GM21723 (cell line): Measurements from ENCODE around the gene GNA15.
"Not testable (repeated sequence)": the region's sequence is repeated elsewhere in the genome, so short reads cannot be mapped to it uniquely, and the experiment has no call there.

Source experiments
- ATAC-seq: cut with Tn5 transposase; IDR thresholded peaks from one replicate; pipeline ENCODE4 v1.9.1; 2021; ENCODE audit warnings: mild to moderate bottlenecking, moderate library complexity; ENCODE audit not compliant: unreplicated experiment

Gene GNA15

GRCh38 chr19:3167533-3168272 lies 31.9 kb downstream of the GNA15 start:
- no peak for ATAC-seq

- no peak for ATAC-seq
Observed at GRCh38 chr19:3171894-3172672, 36.2 kb downstream of the GNA15 start.

- not testable (repeated sequence) for ATAC-seq
Observed at GRCh38 chr19:3172673-3173000, 36.8 kb downstream of the GNA15 start.

GRCh38 chr19:3175781-3176714 lies 40.2 kb downstream of the GNA15 start:
- ATAC-seq, result no peak

- ATAC-seq, result no peak
Observed at GRCh38 chr19:3176715-3177501, 41.1 kb downstream of the GNA15 start.

- no peak for ATAC-seq
Observed at GRCh38 chr19:3178377-3178972, 42.6 kb downstream of the GNA15 start, which contains the start of gene S1PR4. S1PR4 (plus strand) TSS chr19:3178769; CDS start chr19:3178793, 24 bp downstream.

- no peak for ATAC-seq
Observed at GRCh38 chr19:3178973-3179738, 43.3 kb downstream of the GNA15 start.

- ATAC-seq, result no peak
Observed at GRCh38 chr19:3179739-3180293, 44.0 kb downstream of the GNA15 start.

- ATAC-seq, result no peak
Observed at GRCh38 chr19:3183721-3184641, 48.1 kb downstream of the GNA15 start.

- peak; percentile 18 for ATAC-seq
Observed at GRCh38 chr19:3184847-3185460, 49.1 kb downstream of the GNA15 start.

- peak; percentile 68 for ATAC-seq
Observed at GRCh38 chr19:3185461-3186159, 49.8 kb downstream of the GNA15 start, which contains the start of gene NCLN. NCLN (plus strand) TSS chr19:3185930; CDS start chr19:3186031, 101 bp downstream.

- peak; percentile 21 for ATAC-seq
Observed at GRCh38 chr19:3186160-3186688, 50.4 kb downstream of the GNA15 start.

- no peak for ATAC-seq
Observed at GRCh38 chr19:3186891-3187661, 51.2 kb downstream of the GNA15 start.

- ATAC-seq, result no peak
Observed at GRCh38 chr19:3187662-3188511, 52.1 kb downstream of the GNA15 start.
